Common myeloid progenitor, CD34-positive (primary cell): Measurements from ENCODE around the gene CYLD.

Experiments used
- CTCF ChIA-PET: fragments of 350-600 bp; sonication (Branson Sonifier 250); formaldehyde crosslinking; loops from one replicate; lab custom pipeline; 2021; ENCODE audit warnings: antibody characterized with exemption; lab: Charles Lee
- POLR2A ChIA-PET: fragments of 350-600 bp; sonication (Branson Sonifier 250); formaldehyde crosslinking; loops from one replicate; lab custom pipeline; 2021; ENCODE audit warnings: antibody characterized with exemption; lab: Charles Lee
- DNase-seq, 3 donors: peaks; one replicate each; pipeline versions ENCODE4 v3.0.0 to v3.0.0-alpha.2; 2013
- H3K27ac ChIP-seq, 2 experiments: 1 replicate in 1 of 2; 2 replicates in 1 of 2; pipeline ENCODE4 v1.7.0; 2013; ENCODE audit warnings: inconsistent platforms in 2 of 2, low read length in 2 of 2, mild to moderate bottlenecking in 2 of 2, low read depth in 1 of 2, moderate library complexity in 1 of 2; ENCODE audit not compliant: severe bottlenecking in 2 of 2, insufficient read depth in 1 of 2, poor library complexity in 1 of 2
- H3K27me3 ChIP-seq, 5 experiments: replicated peaks in 2 of 5; 1 replicate in 3 of 5; 2 replicates in 2 of 5; pipeline versions ENCODE4 v1.6.1 to v1.7.0; 2013; ENCODE audit warnings: low read length in 4 of 5, mild to moderate bottlenecking in 2 of 5, moderate library complexity in 2 of 5, inconsistent platforms in 1 of 5; ENCODE audit not compliant: insufficient read depth in 5 of 5, control insufficient read depth in 4 of 5
- H3K36me3 ChIP-seq, 4 experiments: 1 replicate in 2 of 4; 2 replicates in 2 of 4; pipeline versions ENCODE4 v1.6.1 to v1.7.0; 2013; ENCODE audit warnings: low read length in 3 of 4, control low read depth in 1 of 4, mild to moderate bottlenecking in 1 of 4; ENCODE audit not compliant: control insufficient read depth in 4 of 4, insufficient read depth in 4 of 4
- H3K4me1 ChIP-seq, 4 experiments: 1 replicate in 3 of 4; 2 replicates in 1 of 4; pipeline versions ENCODE4 v1.6.1 to v1.7.1; 2013; ENCODE audit warnings: low read length in 3 of 4, mild to moderate bottlenecking in 3 of 4, control low read depth in 1 of 4, inconsistent platforms in 1 of 4, moderate library complexity in 1 of 4; ENCODE audit not compliant: control insufficient read depth in 4 of 4, insufficient read depth in 4 of 4; ENCODE audit errors: control extremely low read depth in 1 of 4
- H3K4me3 ChIP-seq, 7 experiments: 1 replicate in 4 of 7; 2 replicates in 3 of 7; pipeline versions ENCODE4 v1.5.1 to v1.7.0; 2013; ENCODE audit warnings: mild to moderate bottlenecking in 7 of 7, low read length in 6 of 7, moderate library complexity in 6 of 7, inconsistent platforms in 2 of 7, low read depth in 2 of 7, control low read depth in 1 of 7; ENCODE audit not compliant: insufficient read depth in 4 of 7, control insufficient read depth in 1 of 7; ENCODE audit errors: extremely low read depth in 1 of 7
- H3K9me3 ChIP-seq, 5 experiments: 1 replicate in 4 of 5; 2 replicates in 1 of 5; pipeline versions ENCODE4 v1.6.1 to v1.7.1; 2013; ENCODE audit warnings: low read length in 4 of 5, mild to moderate bottlenecking in 2 of 5, inconsistent platforms in 1 of 5, low read depth in 1 of 5, moderate library complexity in 1 of 5; ENCODE audit not compliant: control insufficient read depth in 4 of 5, insufficient read depth in 2 of 5; ENCODE audit errors: control extremely low read depth in 1 of 5
- WGBS: methylation state at CpG from one replicate; pipeline ENCODE4 v1.1.5; 2013; ENCODE audit not compliant: insufficient coverage; 5-methylcytosine and 5-hydroxymethylcytosine counted together

CYLD gene

GRCh38 chr16:50705436-50706110 lies 36.3 kb upstream of the CYLD start:
- H3K27me3 ChIP-seq: no peaks in the 10 kb centered on the region
- ChIA-PET POLR2A (no interaction called here), CTCF (interaction anchor here (0.7 to 1.1 kb wide), 2 partner anchors 13 to 38 kb away, joined by 3 read pairs; no protein-coding TSS in a partner anchor)
- 27% methylated on average over 4 of the region's 5 CpGs for whole genome bisulfite sequencing
- peaks cover 0 to 11% (median 6%) of the 10 kb centered on the region in 5 experiments for H3K9me3 ChIP-seq
- no peak overlapping the region for H3K27ac ChIP-seq
- H3K36me3 ChIP-seq: peaks cover 0 to 2% (median 0%) of the 10 kb centered on the region in 4 experiments
- no peak overlapping the region for H3K4me3 ChIP-seq
- H3K4me1 ChIP-seq: peaks cover 20 to 54% (median 44%) of the 10 kb centered on the region in 4 experiments
- no peak for DNase-seq

- WGBS: 76% methylated on average over 3 of the region's 3 CpGs
- H3K4me3 ChIP-seq: no peak overlapping the region
- H3K27me3 ChIP-seq: no peaks in the 10 kb centered on the region
- CTCF ChIA-PET: interaction anchor here (0.7 kb wide), 1 partner anchor 39 kb away, joined by 3 read pairs; no protein-coding TSS in a partner anchor
- peaks cover 20 to 58% (median 50%) of the 10 kb centered on the region in 4 experiments for H3K4me1 ChIP-seq
- peaks cover 0 to 2% (median 0%) of the 10 kb centered on the region in 4 experiments for H3K36me3 ChIP-seq
- DNase-seq: no peak
- no peak overlapping the region for H3K27ac ChIP-seq
- POLR2A ChIA-PET: no interaction called here
- peaks cover 0 to 11% (median 6%) of the 10 kb centered on the region in 5 experiments for H3K9me3 ChIP-seq
These were observed 35.6 kb upstream of the CYLD start for GRCh38 chr16:50706250-50706649.

GRCh38 chr16:50708373-50709060 lies 33.4 kb upstream of the CYLD start:
- CTCF ChIA-PET: interaction anchor here (0.8 to 2.8 kb wide), 13 partner anchors 9 to 42 kb away, joined by 3 to 12 read pairs (median 5); no protein-coding TSS in a partner anchor
- no peak overlapping the region for H3K27ac ChIP-seq
- no peak for DNase-seq

GRCh38 chr16:50709061-50709684 lies 32.7 kb upstream of the CYLD start:
- WGBS: 24% methylated on average over 6 of the region's 8 CpGs
- CTCF ChIA-PET: interaction anchor here (0.8 to 2.8 kb wide), 13 partner anchors 9 to 43 kb away, joined by 3 to 12 read pairs (median 5); no protein-coding TSS in a partner anchor
- peak overlapping the region in 4 of 7 experiments; percentile 8 to 37 (median 23) for H3K4me3 ChIP-seq

More at GRCh38 chr16:50708373-50709060, 33.4 kb upstream of the CYLD start:
- POLR2A ChIA-PET: interaction anchor here (1.2 kb wide), 1 partner anchor 12 kb away, joined by 3 read pairs; no protein-coding TSS in a partner anchor
- Histone ChIP-seq H3K4me1 (peaks cover 28 to 63% (median 53%) of the 10 kb centered on the region in 4 experiments), H3K9me3 (peaks cover 0 to 11% (median 6%) of the 10 kb centered on the region in 5 experiments), H3K27me3 (no peaks in the 10 kb centered on the region), H3K4me3 (peak overlapping the region in 2 of 7 experiments; percentile 11 to 14), H3K36me3 (peaks cover 0 to 2% (median 0%) of the 10 kb centered on the region in 4 experiments)
- WGBS: 92% methylated on average over 10 of the region's 10 CpGs

GRCh38 chr16:50709980-50710379 lies 31.9 kb upstream of the CYLD start:
- CTCF ChIA-PET: interaction anchor here (1.0 to 2.8 kb wide), 4 partner anchors 8 to 41 kb away, joined by 3 to 12 read pairs (median 3); no protein-coding TSS in a partner anchor
- Histone ChIP-seq H3K36me3 (peaks cover 0 to 2% (median 0%) of the 10 kb centered on the region in 4 experiments), H3K4me3 (no peak overlapping the region), H3K9me3 (no peaks in the 10 kb centered on the region), H3K4me1 (peaks cover 38 to 78% (median 67%) of the 10 kb centered on the region in 4 experiments), H3K27me3 (no peaks in the 10 kb centered on the region), H3K27ac (no peak overlapping the region)
- DNase-seq: no peak
- WGBS: 95% methylated on average over 5 of the region's 5 CpGs
- POLR2A ChIA-PET: interaction anchor here (0.7 kb wide), 1 partner anchor 12 kb away, joined by 3 read pairs; no protein-coding TSS in a partner anchor

More at GRCh38 chr16:50709061-50709684, 32.7 kb upstream of the CYLD start:
- peaks cover 0 to 2% (median 0%) of the 10 kb centered on the region in 4 experiments for H3K36me3 ChIP-seq
- peaks cover 32 to 70% (median 60%) of the 10 kb centered on the region in 4 experiments for H3K4me1 ChIP-seq
- DNase-seq: peak; percentile 58 to 87 (median 87)
- H3K9me3 ChIP-seq: peaks cover 0 to 4% (median under 1%) of the 10 kb centered on the region in 5 experiments
- POLR2A ChIA-PET: interaction anchor here (1.2 kb wide), 1 partner anchor 12 kb away, joined by 3 read pairs; no protein-coding TSS in a partner anchor
- no peaks in the 10 kb centered on the region for H3K27me3 ChIP-seq
- H3K27ac ChIP-seq: no peak overlapping the region

- ChIA-PET CTCF (interaction anchor here (0.8 to 2.8 kb wide), 6 partner anchors 9 to 46 kb away, joined by 3 to 8 read pairs (median 3); no protein-coding TSS in a partner anchor), POLR2A (interaction anchor here (0.6 kb wide), 1 partner anchor 1173 kb away, joined by 3 read pairs; no protein-coding TSS in a partner anchor)
- no peak for DNase-seq
- no peak overlapping the region for H3K27ac ChIP-seq
- peaks cover 0 to 2% (median under 1%) of the 10 kb centered on the region in 4 experiments for H3K36me3 ChIP-seq
- WGBS: 96% methylated on average over 18 of the region's 21 CpGs
- no peak overlapping the region for H3K4me3 ChIP-seq
- peaks cover 40 to 82% (median 62%) of the 10 kb centered on the region in 4 experiments for H3K4me1 ChIP-seq
- no peaks in the 10 kb centered on the region for H3K27me3 ChIP-seq
- H3K9me3 ChIP-seq: no peaks in the 10 kb centered on the region
These were observed 30.8 kb upstream of the CYLD start for GRCh38 chr16:50711040-50711439.
